Natural killer cell (primary cell): Measurements from ENCODE around the gene BCL2L1. TPM values are rescaled to one million over a fixed set of nuclear protein-coding genes. Genes with fewer than 3 reads are reported as not detected.

ENCODE experiments used
- ATAC-seq, 3 donors: fragments of 150-1000 bp in 2 of 3; fragments of 200-7000 bp in 1 of 3; cut with Tn5 transposase; 1 replicate in 1 of 3; 2 replicates in 2 of 3; pipeline ENCODE4 v1.10.0; 2021; ENCODE audit warnings: mild to moderate bottlenecking in 2 of 3, moderate library complexity in 2 of 3
- DNase-seq, 2 donors: peaks; one replicate each; pipeline versions ENCODE4 v3.0.0 to v3.0.0-alpha.2; 2013 to 2021; ENCODE audit warnings: mixed read lengths in 1 of 2
- H3K27ac ChIP-seq: one replicate; pipeline ENCODE4 v1.5.1; 2013; ENCODE audit warnings: mild to moderate bottlenecking, low read length
- H3K27me3 ChIP-seq: one replicate; pipeline ENCODE4 v1.6.1; 2013; ENCODE audit warnings: low read length; ENCODE audit not compliant: control insufficient read depth, insufficient read depth
- H3K36me3 ChIP-seq: one replicate; pipeline ENCODE4 v1.6.1; 2013; ENCODE audit warnings: low read length; ENCODE audit not compliant: control insufficient read depth, insufficient read depth
- H3K4me1 ChIP-seq: one replicate; pipeline ENCODE4 v1.6.1; 2013; ENCODE audit warnings: low read length; ENCODE audit not compliant: control insufficient read depth, insufficient read depth
- H3K4me3 ChIP-seq: one replicate; pipeline ENCODE4 v1.5.1; 2013; ENCODE audit warnings: low read length
- H3K9me3 ChIP-seq: one replicate; pipeline ENCODE4 v1.6.1; 2013; ENCODE audit warnings: low read length; ENCODE audit not compliant: control insufficient read depth, insufficient read depth
- H3K27ac Mint-ChIP-seq, 2 donors: one replicate each; pipeline ENCODE4 v1.8.0; 2022; ENCODE audit warnings: mild to moderate bottlenecking in 2 of 2, mixed read lengths in 2 of 2, moderate library complexity in 1 of 2
- H3K27me3 Mint-ChIP-seq, 2 donors: one replicate each; pipeline ENCODE4 v1.8.0; 2022; ENCODE audit warnings: low read depth in 2 of 2, mixed read lengths in 2 of 2
- H3K36me3 Mint-ChIP-seq: one replicate; pipeline ENCODE4 v1.8.0; 2022; ENCODE audit warnings: mixed read lengths
- H3K4me1 Mint-ChIP-seq, 2 donors: one replicate each; pipeline ENCODE4 v1.8.0; 2022; ENCODE audit warnings: mixed read lengths in 2 of 2
- H3K4me3 Mint-ChIP-seq: one replicate; pipeline ENCODE4 v1.8.0; 2022; ENCODE audit warnings: mild to moderate bottlenecking, moderate library complexity, mixed read lengths
- H3K9me3 Mint-ChIP-seq, 2 donors: one replicate each; pipeline ENCODE4 v1.8.0; 2022; ENCODE audit warnings: mixed read lengths in 2 of 2
- WGBS: methylation state at CpG from one replicate; pipeline ENCODE4 v1.1.7; 2013; ENCODE audit warnings: missing lambda C conversion rate; ENCODE audit not compliant: insufficient coverage; 5-methylcytosine and 5-hydroxymethylcytosine counted together
- intact Hi-C: fragments of 100-400 bp; cut with micrococcal nuclease; formaldehyde crosslinking; loops from one replicate; pipeline ENCODE4 v1.14.2; 2022
- total RNA-seq, 4 donors: library from RNA; stranded (reverse); fragments of 120-200 nt in 1 of 4; gene quantifications; one replicate each; pipeline versions ENCODE4 v1.2.3 to v1.2.4, GENCODE V29; 2013 to 2022
- TF ChIP-seq, protein P1 (sequence below): fragments of 200-600 bp; IDR thresholded peaks from one replicate; pipeline ENCODE4 v1.8.0; 2022; ENCODE audit warnings: antibody characterized with exemption

The BCL2L1 gene
- total RNA-seq, 3 donors from 2014 or later (not counting 1 experiment from before 2014, with no cell fraction given): 67.4 to 92.6 (median 78.6) TPM

DNA sequence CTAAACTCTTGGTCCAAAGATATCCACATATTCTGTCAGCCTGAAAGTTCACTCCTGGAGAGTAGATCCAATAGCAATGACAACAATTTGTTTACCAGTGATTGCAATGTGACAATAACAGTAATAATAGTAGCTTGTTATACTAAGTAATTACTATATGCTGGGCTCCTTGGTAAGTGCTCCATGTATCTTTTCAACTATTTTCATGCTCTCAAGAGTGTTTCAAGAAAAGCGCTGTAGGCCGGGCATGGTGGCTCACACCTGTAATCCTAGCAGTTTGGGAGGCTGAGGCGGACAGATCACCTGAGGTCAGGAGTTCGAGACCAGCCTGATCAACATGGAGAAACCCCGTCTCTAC lies 15.4 kb downstream of the BCL2L1 start:
- Histone ChIP-seq H3K4me1 (peaks cover 44% of the 10 kb centered on the region), H3K9me3 (no peaks in the 10 kb centered on the region), H3K27ac (no peak overlapping the region), H3K27me3 (no peaks in the 10 kb centered on the region), H3K4me3 (no peak overlapping the region), H3K36me3 (peaks cover 47% of the 10 kb centered on the region)
- Mint-ChIP-seq H3K27me3 (no peaks in the 10 kb centered on the region), H3K27ac (peak overlapping the region; percentile 77 to 84), H3K36me3 (peaks cover 6% of the 10 kb centered on the region), H3K9me3 (no peaks in the 10 kb centered on the region), H3K4me3 (no peak overlapping the region), H3K4me1 (peaks cover 61 to 77% of the 10 kb centered on the region in 2 donors)
- 98% methylated on average over 5 of the region's 5 CpGs for WGBS
- intact Hi-C loops: no loop called here
- DNase-seq: no peak
- no peak for ATAC-seq
- TF ChIP-seq, protein P1, sequence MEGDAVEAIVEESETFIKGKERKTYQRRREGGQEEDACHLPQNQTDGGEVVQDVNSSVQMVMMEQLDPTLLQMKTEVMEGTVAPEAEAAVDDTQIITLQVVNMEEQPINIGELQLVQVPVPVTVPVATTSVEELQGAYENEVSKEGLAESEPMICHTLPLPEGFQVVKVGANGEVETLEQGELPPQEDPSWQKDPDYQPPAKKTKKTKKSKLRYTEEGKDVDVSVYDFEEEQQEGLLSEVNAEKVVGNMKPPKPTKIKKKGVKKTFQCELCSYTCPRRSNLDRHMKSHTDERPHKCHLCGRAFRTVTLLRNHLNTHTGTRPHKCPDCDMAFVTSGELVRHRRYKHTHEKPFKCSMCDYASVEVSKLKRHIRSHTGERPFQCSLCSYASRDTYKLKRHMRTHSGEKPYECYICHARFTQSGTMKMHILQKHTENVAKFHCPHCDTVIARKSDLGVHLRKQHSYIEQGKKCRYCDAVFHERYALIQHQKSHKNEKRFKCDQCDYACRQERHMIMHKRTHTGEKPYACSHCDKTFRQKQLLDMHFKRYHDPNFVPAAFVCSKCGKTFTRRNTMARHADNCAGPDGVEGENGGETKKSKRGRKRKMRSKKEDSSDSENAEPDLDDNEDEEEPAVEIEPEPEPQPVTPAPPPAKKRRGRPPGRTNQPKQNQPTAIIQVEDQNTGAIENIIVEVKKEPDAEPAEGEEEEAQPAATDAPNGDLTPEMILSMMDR: no peak

DNA sequence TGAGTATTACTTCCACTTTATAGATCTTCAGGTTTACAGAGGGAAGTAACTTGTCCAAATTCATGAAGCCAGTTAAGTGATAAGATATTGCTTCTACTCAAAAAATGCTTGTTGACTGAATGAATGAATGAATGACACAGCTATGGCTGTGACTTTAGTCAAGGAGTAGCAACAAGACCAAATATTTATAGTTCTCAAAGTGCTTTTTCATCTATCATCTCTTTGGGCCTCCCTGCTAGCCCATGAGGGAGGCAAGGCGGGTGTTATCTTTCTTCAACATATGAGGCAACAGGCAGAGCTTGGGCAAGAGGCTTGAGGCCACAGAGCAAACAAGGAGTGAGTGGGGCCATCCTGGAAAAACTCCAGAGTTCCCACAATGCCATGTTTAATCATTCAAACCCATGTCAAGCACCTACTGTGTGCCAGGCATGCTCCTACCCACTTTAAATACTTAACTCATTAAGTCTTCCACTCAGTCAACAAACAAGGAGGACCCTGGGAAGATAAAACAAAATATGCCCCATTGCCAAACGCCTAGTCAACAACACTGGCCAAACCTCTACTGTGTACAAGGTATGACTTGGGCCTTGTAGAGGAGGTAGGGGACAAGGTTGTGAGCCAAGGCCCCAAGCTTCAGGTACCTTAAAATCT lies 15.9 kb downstream of the BCL2L1 start:
- Mint-ChIP-seq H3K36me3 (peaks cover 11% of the 10 kb centered on the region), H3K4me3 (peak overlapping the region; percentile 4), H3K27ac (peak overlapping the region; percentile 77 to 84), H3K9me3 (no peaks in the 10 kb centered on the region), H3K27me3 (no peaks in the 10 kb centered on the region), H3K4me1 (peaks cover 61 to 77% of the 10 kb centered on the region in 2 donors)
- 86% methylated on average over 1 of the region's 2 CpGs for WGBS
- no peaks in the 10 kb centered on the region for H3K27me3 ChIP-seq
- intact Hi-C loops: no loop called here
- peaks cover 42% of the 10 kb centered on the region for H3K36me3 ChIP-seq
- TF ChIP-seq, protein P1: no peak
- DNase-seq (no peak), ATAC-seq (no peak)
- H3K4me1 ChIP-seq: peaks cover 42% of the 10 kb centered on the region
- no peak overlapping the region for H3K27ac ChIP-seq
- no peak overlapping the region for H3K4me3 ChIP-seq
- H3K9me3 ChIP-seq: no peaks in the 10 kb centered on the region

DNA sequence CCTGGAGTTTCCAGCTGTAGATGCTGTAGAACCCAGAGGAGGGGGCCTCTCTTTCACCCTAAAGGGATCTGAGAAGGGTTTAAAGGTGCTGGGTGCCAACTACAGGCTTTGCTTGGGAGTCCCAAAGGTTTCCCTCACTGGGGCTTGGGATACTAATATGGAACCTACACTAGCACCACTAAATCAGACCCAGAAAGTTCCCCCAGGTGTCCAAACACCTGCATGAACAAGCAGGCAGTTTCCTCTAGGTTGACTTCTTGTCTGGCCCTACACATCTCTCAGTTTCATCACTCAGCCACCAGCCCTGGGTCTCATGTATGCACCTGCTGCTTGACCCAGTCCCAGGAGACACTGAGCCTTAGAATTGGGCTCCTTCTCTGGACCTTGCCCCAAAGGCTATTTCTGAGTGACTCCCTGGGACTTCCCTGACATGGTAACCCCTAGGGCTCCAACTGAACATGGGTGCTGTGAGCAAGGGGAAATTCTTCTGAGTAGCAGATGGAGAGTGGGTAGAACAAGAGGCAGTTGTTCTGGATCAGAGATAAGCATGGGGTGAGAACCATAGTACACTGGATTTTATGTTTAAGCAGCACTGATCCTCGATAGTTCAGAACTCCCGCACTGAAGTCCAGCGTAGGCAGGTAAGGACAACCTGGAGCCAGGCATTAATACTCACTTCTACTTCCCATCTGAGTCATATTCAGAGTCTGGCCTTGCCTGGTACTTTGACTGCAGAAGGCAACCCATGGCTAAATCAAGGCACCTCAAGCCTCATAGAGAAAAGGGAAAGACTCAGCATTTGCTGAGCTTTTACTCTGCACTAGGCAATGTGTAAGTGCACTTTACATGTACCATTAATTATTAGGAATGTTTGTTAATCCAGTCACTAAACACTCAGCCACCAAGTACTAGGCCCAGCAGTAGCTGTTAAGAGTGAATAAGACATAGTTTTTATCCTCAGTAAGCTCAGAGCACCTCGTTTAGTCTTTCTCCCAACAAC lies 16.8 kb downstream of the BCL2L1 start:
- TF ChIP-seq, protein P1: no peak
- Histone ChIP-seq H3K4me1 (peaks cover 40% of the 10 kb centered on the region), H3K36me3 (peaks cover 38% of the 10 kb centered on the region), H3K27me3 (no peaks in the 10 kb centered on the region), H3K9me3 (no peaks in the 10 kb centered on the region), H3K4me3 (no peak overlapping the region), H3K27ac (no peak overlapping the region)
- intact Hi-C loops: no loop called here
- H3K9me3 Mint-ChIP-seq: no peaks in the 10 kb centered on the region
- H3K4me1 Mint-ChIP-seq: peaks cover 59 to 75% of the 10 kb centered on the region in 2 donors
- H3K4me3 Mint-ChIP-seq: no peak overlapping the region
- peaks cover 17% of the 10 kb centered on the region for H3K36me3 Mint-ChIP-seq
- WGBS: 79% methylated on average over 4 of the region's 4 CpGs
- H3K27me3 Mint-ChIP-seq: no peaks in the 10 kb centered on the region
- ATAC-seq (no peak), DNase-seq (no peak)
- H3K27ac Mint-ChIP-seq: peak overlapping the region; percentile 77 to 84
